ENCODE measurements around the gene GBX1.

The GBX1 gene

DNA sequence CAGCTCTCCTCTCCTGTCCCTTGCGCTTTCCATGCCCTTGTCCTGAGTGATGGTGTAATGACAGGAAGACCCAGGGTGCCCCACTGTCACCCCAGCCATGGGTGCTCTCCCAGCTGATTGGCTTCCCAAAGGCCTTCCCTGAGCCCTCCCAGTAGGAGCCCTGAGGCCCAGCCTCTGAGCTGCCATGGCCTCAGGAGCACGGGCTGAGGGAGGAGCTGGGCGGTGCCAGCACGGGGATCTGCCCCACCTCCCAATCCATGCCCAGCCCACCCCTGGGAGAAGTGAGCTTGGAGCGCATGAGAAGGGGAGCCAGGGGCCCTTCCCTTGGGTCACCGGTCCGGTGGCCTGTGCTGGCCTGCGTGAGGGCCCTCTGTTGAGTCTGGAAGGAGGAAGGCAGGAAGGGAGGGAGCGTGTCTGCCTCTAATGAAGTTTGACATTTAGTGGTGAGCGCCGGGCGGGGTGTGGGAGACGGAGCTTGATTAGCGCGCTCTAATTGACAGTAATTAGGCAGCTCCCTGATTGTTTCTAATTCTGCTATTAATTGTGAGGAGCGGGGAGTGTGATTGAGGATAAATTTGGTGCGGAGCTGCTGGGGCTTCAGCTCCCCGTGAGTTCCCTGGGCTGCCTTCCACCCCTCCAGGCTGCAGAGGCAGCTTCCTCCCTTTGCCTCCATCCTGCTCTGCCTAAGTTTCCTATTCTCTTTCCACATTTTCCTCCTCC lies 28.3 kb downstream of the GBX1 start:
- TF ChIP-seq SIN3A (IDR thresholded peaks at IDR 0.05; ENCODE audit: borderline replicate concordance, insufficient read depth, low read length) (no peak), TAF1 (IDR thresholded peaks at IDR 0.05; ENCODE audit: borderline replicate concordance, insufficient read depth, low read length) (no peak), POLR2AphosphoS5 (IDR thresholded peaks at IDR 0.05; ENCODE audit: low read depth, low read length) (no peak), FOXP2 (optimal IDR thresholded peaks at IDR 0.05; ENCODE audit: borderline replicate concordance, extremely low read depth, extremely low read length, insufficient read depth) (no peak)
- TF ChIP-seq, protein P1, sequence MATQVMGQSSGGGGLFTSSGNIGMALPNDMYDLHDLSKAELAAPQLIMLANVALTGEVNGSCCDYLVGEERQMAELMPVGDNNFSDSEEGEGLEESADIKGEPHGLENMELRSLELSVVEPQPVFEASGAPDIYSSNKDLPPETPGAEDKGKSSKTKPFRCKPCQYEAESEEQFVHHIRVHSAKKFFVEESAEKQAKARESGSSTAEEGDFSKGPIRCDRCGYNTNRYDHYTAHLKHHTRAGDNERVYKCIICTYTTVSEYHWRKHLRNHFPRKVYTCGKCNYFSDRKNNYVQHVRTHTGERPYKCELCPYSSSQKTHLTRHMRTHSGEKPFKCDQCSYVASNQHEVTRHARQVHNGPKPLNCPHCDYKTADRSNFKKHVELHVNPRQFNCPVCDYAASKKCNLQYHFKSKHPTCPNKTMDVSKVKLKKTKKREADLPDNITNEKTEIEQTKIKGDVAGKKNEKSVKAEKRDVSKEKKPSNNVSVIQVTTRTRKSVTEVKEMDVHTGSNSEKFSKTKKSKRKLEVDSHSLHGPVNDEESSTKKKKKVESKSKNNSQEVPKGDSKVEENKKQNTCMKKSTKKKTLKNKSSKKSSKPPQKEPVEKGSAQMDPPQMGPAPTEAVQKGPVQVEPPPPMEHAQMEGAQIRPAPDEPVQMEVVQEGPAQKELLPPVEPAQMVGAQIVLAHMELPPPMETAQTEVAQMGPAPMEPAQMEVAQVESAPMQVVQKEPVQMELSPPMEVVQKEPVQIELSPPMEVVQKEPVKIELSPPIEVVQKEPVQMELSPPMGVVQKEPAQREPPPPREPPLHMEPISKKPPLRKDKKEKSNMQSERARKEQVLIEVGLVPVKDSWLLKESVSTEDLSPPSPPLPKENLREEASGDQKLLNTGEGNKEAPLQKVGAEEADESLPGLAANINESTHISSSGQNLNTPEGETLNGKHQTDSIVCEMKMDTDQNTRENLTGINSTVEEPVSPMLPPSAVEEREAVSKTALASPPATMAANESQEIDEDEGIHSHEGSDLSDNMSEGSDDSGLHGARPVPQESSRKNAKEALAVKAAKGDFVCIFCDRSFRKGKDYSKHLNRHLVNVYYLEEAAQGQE (IDR thresholded peaks at IDR 0.05; ENCODE audit: insufficient read depth in 1 of 2, low read depth in 2 of 2, low read length in 2 of 2) = no peak

DNA sequence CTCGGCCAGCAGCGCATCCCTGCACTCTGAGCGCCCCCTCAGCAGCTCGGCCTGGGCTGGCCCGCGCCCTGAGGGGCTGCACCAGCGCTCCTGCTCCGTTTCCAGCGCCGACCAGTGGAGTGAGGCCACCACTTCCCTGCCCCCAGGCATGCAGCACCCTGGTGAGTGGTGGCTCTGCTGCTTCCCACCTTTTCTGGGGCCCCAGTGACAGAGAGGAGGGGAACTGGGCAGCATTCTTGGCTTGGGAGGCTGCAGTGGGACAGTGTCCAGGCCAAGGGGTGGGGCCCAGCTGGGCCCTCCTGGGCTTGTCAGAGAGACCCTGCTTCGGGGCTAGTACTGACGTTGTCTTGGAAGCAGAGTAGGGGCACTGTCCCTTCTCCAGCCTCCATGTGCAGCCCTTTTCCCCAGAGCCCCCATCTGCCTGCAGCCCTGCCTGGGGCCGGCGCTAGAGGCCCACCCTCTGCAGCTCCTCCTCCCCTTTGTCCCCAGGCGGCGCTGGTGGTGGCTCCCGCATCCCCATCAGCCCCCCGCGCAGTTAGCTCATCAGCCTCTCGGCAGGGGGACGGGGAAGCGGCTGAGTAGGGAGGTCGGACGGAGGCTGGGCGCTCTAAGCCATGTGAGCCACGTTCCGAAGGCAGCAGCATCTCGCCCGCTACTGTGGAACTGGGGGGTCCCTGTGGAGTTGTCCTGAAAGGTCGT lies 29.2 kb downstream of the GBX1 start:
- no peak for TF ChIP-seq TAF1 (IDR thresholded peaks at IDR 0.05; ENCODE audit: borderline replicate concordance, insufficient read depth, low read length)
- no peak for TF ChIP-seq FOXP2 (optimal IDR thresholded peaks at IDR 0.05; ENCODE audit: borderline replicate concordance, extremely low read depth, extremely low read length, insufficient read depth)
- no peak for TF ChIP-seq POLR2AphosphoS5 (IDR thresholded peaks at IDR 0.05; ENCODE audit: low read depth, low read length)
- TF ChIP-seq SIN3A (IDR thresholded peaks at IDR 0.05; ENCODE audit: borderline replicate concordance, insufficient read depth, low read length) = no peak
- TF ChIP-seq, protein P1 (IDR thresholded peaks at IDR 0.05; ENCODE audit: insufficient read depth in 1 of 2, low read depth in 2 of 2, low read length in 2 of 2) = no peak

DNA sequence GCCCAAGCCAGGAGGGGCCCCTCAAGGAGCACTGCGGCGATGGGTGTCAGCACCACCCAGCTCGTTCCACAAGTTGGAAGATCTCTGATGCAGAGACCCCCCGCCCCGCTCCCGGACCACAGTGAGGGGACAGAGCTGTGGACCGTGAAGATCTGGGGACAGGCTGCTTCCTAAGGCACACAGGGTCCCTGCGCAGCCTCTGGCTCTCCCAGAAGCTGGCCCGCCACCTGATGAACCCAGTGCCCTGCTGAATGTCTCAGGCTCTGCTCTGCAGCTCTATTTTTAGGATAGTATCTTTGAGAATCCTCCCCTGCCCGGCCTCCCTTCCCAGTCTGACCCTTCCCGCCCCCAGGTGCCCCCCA lies 29.7 kb downstream of the GBX1 start:
- TF ChIP-seq POLR2AphosphoS5 (IDR thresholded peaks at IDR 0.05; ENCODE audit: low read depth, low read length) (no peak), FOXP2 (optimal IDR thresholded peaks at IDR 0.05; ENCODE audit: borderline replicate concordance, extremely low read depth, extremely low read length, insufficient read depth) (no peak), TAF1 (IDR thresholded peaks at IDR 0.05; ENCODE audit: borderline replicate concordance, insufficient read depth, low read length) (no peak), SIN3A (IDR thresholded peaks at IDR 0.05; ENCODE audit: borderline replicate concordance, insufficient read depth, low read length) (no peak)
- TF ChIP-seq, protein P1 (IDR thresholded peaks at IDR 0.05; ENCODE audit: insufficient read depth in 1 of 2, low read depth in 2 of 2, low read length in 2 of 2) = no peak

DNA sequence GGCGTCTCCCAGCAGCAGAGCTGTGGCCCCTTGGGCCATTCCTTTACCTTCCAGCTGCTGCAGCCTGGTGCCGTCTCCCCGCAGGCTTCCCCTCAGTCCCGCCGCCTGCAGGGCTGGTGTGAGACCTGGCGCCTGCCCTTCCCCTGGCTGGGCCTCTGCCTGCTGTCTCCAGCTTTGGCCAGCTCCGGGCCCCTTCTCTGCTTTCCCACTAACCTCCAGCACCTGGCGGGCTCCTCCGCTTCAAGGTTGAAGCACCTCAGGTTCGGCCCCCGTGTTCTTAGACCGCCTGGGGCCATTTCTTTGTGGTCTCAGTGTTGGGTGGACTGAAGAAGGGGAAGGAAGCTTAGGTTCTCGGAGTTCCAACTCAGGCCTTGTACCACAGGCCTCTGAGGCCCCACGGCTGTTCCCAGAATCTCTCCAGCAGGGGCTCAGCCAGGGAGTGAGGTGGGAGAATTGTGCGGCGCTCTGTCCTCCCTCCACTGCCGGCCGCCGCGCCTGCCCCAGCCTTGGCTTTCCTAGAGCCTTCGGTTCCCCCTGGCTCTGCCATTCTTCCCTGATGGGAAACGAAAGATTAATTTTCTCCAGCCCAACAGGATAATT lies 30.3 kb downstream of the GBX1 start:
- no peak for TF ChIP-seq POLR2AphosphoS5 (IDR thresholded peaks at IDR 0.05; ENCODE audit: low read depth, low read length)
- TF ChIP-seq FOXP2 (optimal IDR thresholded peaks at IDR 0.05; ENCODE audit: borderline replicate concordance, extremely low read depth, extremely low read length, insufficient read depth) = no peak
- TF ChIP-seq, protein P1 (IDR thresholded peaks at IDR 0.05; ENCODE audit: insufficient read depth in 1 of 2, low read depth in 2 of 2, low read length in 2 of 2) = no peak
- TF ChIP-seq TAF1 (IDR thresholded peaks at IDR 0.05; ENCODE audit: borderline replicate concordance, insufficient read depth, low read length) = no peak
- no peak for TF ChIP-seq SIN3A (IDR thresholded peaks at IDR 0.05; ENCODE audit: borderline replicate concordance, insufficient read depth, low read length)

Measured in PFSK-1 (cell line).